AG04450 (cell line): ENCODE data around the gene C11orf52. TPM values are rescaled to one million over a fixed set of nuclear protein-coding genes. Genes with fewer than 3 reads are reported as not detected.

Source experiments
- CTCF ChIA-PET: fragments of 300-600, 350-600 bp; formaldehyde crosslinking; extraction: SDS; loops from one replicate; lab custom pipeline; 2022; ENCODE audit warnings: antibody characterized with exemption, inconsistent platforms; lab: Charles Lee
- POLR2A ChIA-PET: fragments of 350-600 bp; formaldehyde crosslinking; extraction: SDS; loops from one replicate; lab custom pipeline; 2021; ENCODE audit warnings: antibody characterized with exemption, inconsistent platforms; lab: Yijun Ruan, JAX
- DNase-seq: peaks from one replicate; pipeline ENCODE4 v3.0.0-alpha.2; 2011; ENCODE audit warnings: low read depth, low spot score
- H3K27ac ChIP-seq: one replicate; pipeline ENCODE4 v1.5.1; 2012; ENCODE audit warnings: low read depth, low read length, control low read depth
- H3K27me3 ChIP-seq: one replicate; pipeline ENCODE4 v1.6.0; 2012; ENCODE audit warnings: low read length; ENCODE audit not compliant: control insufficient read depth, insufficient read depth
- H3K4me3 ChIP-seq: 2 replicates; pipeline ENCODE4 v1.5.1; 2011; ENCODE audit warnings: mild to moderate bottlenecking, low read depth, low read length, control low read depth
- H3K9me3 ChIP-seq: 2 replicates; pipeline ENCODE4 v1.5.1; 2012; ENCODE audit warnings: low read length; ENCODE audit not compliant: control insufficient read depth, insufficient read depth
- CTCF ChIP-seq: IDR thresholded peaks from 2 replicates; pipeline ENCODE4 v1.5.1; 2011; ENCODE audit warnings: low read depth, low read length, control low read depth, inconsistent platforms
- polyA plus RNA-seq: library from polyadenylated mRNA; depleted of rRNA; stranded (reverse); fragments of >200 nt; gene quantifications from 2 replicates; pipeline ENCODE4 v1.2.3, GENCODE V29; 2011

Gene C11orf52
- polyA plus RNA-seq, 1 experiment, result 0.38 TPM

- H3K27ac ChIP-seq, result peak overlapping the region; percentile 22
- TF ChIP-seq CTCF, result no peak
Measured at GRCh38 chr11:111939836-111940604, 21.3 kb downstream of the C11orf52 start.

GRCh38 chr11:111941963-111942362 lies 23.2 kb downstream of the C11orf52 start:
- H3K4me3 ChIP-seq, result no peak overlapping the region
- ChIA-PET CTCF (interaction anchor here (1.0 kb wide), 1 partner anchor 10 kb away, joined by 5 read pairs; no protein-coding TSS in a partner anchor), POLR2A (no interaction called here)
- no peak overlapping the region for H3K27ac ChIP-seq
- H3K27me3 ChIP-seq, result no peaks in the 10 kb centered on the region
- DNase-seq, result no peak
- no peaks in the 10 kb centered on the region for H3K9me3 ChIP-seq
- TF ChIP-seq CTCF, result no peak

More at GRCh38 chr11:111939836-111940604, 21.3 kb downstream of the C11orf52 start:
- peak; percentile 68 for DNase-seq
- H3K27me3 ChIP-seq, result no peaks in the 10 kb centered on the region
- H3K9me3 ChIP-seq, result no peaks in the 10 kb centered on the region
- ChIA-PET CTCF (interaction anchor here (0.6 to 7.4 kb wide), 4 partner anchors 8 to 60 kb away, joined by 3 to 52 read pairs (median 4); no protein-coding TSS in a partner anchor), POLR2A (interaction anchor here (1.1 to 1.2 kb wide), 2 partner anchors 13 to 38 kb away, joined by 4 read pairs; no protein-coding TSS in a partner anchor)
- no peak overlapping the region for H3K4me3 ChIP-seq

- H3K4me3 ChIP-seq, result no peak overlapping the region
- H3K9me3 ChIP-seq, result no peaks in the 10 kb centered on the region
- no peak for TF ChIP-seq CTCF
- DNase-seq, result no peak
- no peaks in the 10 kb centered on the region for H3K27me3 ChIP-seq
- H3K27ac ChIP-seq, result no peak overlapping the region
- ChIA-PET CTCF (interaction anchor here (0.6 to 1.7 kb wide), 4 partner anchors 11 to 359 kb away, joined by 3 to 5 read pairs (median 4); no protein-coding TSS in a partner anchor), POLR2A (interaction anchor here (0.6 kb wide), 1 partner anchor 1292 kb away, joined by 3 read pairs; no protein-coding TSS in a partner anchor)
Measured at GRCh38 chr11:111942829-111943228, 24.1 kb downstream of the C11orf52 start.

- H3K9me3 ChIP-seq, result no peaks in the 10 kb centered on the region
- ChIA-PET CTCF (interaction anchor here (0.7 to 1.8 kb wide), 4 partner anchors 9 to 53 kb away, joined by 3 to 5 read pairs (median 4); no protein-coding TSS in a partner anchor), POLR2A (interaction anchor here (0.6 to 1.2 kb wide), 3 partner anchors 18 to 73 kb away, joined by 3 to 4 read pairs (median 3); no protein-coding TSS in a partner anchor)
- peak overlapping the region; percentile 41 for H3K27ac ChIP-seq
- no peaks in the 10 kb centered on the region for H3K27me3 ChIP-seq
- TF ChIP-seq CTCF, result no peak
- peak; percentile 59 for DNase-seq
- H3K4me3 ChIP-seq, result no peak overlapping the region
Measured at GRCh38 chr11:111944139-111944538, 25.4 kb downstream of the C11orf52 start.
